AG04449 (cell line): ENCODE data around the gene KRT12.
A peak's percentile ranks its signal among the peaks of the same experiment; 100 is the strongest.
"Not testable (repeated sequence)": the region's sequence is repeated elsewhere in the genome, so short reads cannot be mapped to it uniquely, and the experiment has no call there.

Experiments
- CTCF ChIA-PET: fragments of 350-600 bp; formaldehyde crosslinking; extraction: SDS; loops from one replicate; lab custom pipeline; 2021; ENCODE audit warnings: antibody characterized with exemption; lab: Yijun Ruan, JAX
- POLR2A ChIA-PET: fragments of 400-600, 350-600 bp; formaldehyde crosslinking; extraction: SDS; loops from one replicate; lab custom pipeline; 2020; ENCODE audit warnings: antibody characterized with exemption, inconsistent platforms; lab: Yijun Ruan, JAX
- DNase-seq: peaks from one replicate; pipeline ENCODE4 v3.0.0-alpha.2; 2010; ENCODE audit warnings: low read depth, low spot score
- H3K4me3 ChIP-seq: 2 replicates; pipeline ENCODE4 v1.5.1; 2011; ENCODE audit warnings: low read depth, mild to moderate bottlenecking, control low read depth, low read length
- TF ChIP-seq, protein P1 (sequence below): IDR thresholded peaks from one replicate; pipeline ENCODE4 v1.5.1; 2011; ENCODE audit warnings: mild to moderate bottlenecking, moderate library complexity, low read length, control low read depth, inconsistent platforms; ENCODE audit not compliant: insufficient read depth; ENCODE audit errors: missing control alignments

KRT12 gene

DNA sequence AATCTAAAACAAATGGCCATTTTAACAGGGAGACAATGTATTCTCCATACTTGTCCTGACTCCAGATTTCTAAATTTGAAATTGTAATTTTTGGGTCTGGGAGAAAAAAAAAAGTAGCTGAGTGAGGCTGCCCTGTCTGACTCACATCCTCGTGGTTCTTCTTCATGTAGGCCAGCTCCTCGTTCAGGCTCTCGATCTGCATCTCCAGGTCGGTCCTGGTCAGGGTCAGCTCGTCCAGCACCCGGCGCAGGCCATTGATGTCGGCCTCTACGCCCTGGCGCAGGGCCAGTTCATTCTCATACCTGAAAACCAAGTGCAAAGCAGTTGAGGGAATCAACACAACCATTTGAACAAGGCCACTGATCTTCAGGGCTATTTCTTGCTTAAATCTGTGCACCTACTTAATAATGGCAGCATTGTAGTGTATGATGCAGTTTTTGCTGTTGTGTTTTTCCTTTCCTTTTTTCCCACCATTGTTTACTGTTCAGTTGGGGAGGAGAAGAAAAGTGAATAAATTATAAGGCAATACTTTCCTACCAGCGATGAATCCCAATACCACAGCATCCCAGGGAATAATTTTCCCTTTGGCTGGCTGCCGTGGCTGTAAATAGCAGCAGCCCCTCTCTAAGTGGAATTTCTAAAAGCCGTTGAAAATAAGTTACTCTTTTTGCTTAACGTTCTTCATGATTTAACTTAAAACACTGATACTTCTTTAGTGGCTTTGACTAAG, 2.2 kb downstream of the KRT12 start:
- ChIA-PET CTCF (interaction anchor here (0.9 to 10.9 kb wide), 4 partner anchors 8 to 796 kb away, joined by 3 to 172 read pairs (median 87); no protein-coding TSS in a partner anchor), POLR2A (no interaction called here)
- H3K4me3 ChIP-seq: no peak overlapping the region
- TF ChIP-seq, protein P1, sequence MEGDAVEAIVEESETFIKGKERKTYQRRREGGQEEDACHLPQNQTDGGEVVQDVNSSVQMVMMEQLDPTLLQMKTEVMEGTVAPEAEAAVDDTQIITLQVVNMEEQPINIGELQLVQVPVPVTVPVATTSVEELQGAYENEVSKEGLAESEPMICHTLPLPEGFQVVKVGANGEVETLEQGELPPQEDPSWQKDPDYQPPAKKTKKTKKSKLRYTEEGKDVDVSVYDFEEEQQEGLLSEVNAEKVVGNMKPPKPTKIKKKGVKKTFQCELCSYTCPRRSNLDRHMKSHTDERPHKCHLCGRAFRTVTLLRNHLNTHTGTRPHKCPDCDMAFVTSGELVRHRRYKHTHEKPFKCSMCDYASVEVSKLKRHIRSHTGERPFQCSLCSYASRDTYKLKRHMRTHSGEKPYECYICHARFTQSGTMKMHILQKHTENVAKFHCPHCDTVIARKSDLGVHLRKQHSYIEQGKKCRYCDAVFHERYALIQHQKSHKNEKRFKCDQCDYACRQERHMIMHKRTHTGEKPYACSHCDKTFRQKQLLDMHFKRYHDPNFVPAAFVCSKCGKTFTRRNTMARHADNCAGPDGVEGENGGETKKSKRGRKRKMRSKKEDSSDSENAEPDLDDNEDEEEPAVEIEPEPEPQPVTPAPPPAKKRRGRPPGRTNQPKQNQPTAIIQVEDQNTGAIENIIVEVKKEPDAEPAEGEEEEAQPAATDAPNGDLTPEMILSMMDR: no peak
- DNase-seq: no peak

DNA sequence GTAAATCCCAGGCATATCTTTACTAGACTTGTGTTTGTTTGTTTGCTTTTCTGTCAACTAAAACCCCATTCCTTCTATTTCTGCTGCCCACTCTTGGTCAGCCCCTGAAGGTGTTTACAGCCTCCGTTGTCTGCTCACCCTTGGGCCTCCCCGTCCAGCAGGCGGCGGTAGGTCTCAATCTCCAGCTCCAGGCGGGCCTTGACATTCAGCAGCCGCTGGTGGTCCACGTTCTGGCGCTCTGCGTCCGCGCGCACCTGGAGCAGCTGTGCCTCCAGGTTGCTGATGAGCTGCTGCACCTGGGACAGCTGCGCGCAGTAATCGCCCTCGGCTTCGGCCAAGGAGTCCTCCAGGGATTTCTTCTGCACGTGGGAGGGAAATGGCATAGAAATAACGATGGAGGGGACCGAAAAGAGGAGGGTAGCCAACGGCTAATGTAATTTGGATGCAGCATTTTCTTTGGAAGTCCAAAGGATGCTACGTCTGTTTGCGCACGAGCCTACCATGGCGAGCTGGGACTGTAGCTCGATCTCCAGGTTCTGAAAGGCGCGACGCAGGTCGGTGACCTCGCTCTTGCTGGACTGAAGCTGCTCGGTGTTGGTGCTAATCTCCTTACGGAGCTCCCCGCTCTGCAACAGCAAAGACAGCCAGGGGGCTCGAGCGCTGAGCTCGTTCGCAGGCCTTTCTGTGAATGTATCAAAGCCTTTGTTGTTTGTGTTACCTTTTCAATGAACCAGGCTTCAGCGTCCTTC, 3.9 kb downstream of the KRT12 start:
- TF ChIP-seq, protein P1: peak; percentile 21
- CTCF ChIA-PET: interaction anchor here (0.8 to 10.9 kb wide), 9 partner anchors 8 to 805 kb away, joined by 3 to 172 read pairs (median 6); no protein-coding TSS in a partner anchor
- POLR2A ChIA-PET: no interaction called here
- H3K4me3 ChIP-seq: no peak overlapping the region
- no peak for DNase-seq

DNA sequence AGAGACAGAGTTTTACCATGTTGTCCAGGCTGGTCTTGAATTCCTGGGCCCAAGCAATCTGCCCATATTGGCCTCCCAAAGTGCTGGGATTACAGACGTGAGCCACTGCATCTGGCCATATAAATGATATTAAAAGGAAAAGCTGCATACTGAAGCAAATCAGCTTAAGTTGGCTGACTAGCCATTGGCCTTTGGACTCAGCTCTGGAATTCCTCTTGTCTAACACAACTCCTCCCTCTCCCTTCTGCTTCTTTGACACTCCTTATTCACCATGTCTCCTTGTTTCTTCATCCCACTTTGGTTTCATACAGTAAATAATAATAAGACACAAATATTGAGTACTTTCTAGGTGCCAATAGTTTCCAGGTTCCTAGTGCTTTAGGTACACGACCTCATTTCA, 7.5 kb downstream of the KRT12 start:
- no peak overlapping the region for H3K4me3 ChIP-seq
- POLR2A ChIA-PET: no interaction called here
- no peak for DNase-seq
- TF ChIP-seq, protein P1: no peak
- CTCF ChIA-PET: interaction anchor here (0.8 to 10.9 kb wide), 10 partner anchors 14 to 808 kb away, joined by 3 to 211 read pairs (median 18); no protein-coding TSS in a partner anchor

DNA sequence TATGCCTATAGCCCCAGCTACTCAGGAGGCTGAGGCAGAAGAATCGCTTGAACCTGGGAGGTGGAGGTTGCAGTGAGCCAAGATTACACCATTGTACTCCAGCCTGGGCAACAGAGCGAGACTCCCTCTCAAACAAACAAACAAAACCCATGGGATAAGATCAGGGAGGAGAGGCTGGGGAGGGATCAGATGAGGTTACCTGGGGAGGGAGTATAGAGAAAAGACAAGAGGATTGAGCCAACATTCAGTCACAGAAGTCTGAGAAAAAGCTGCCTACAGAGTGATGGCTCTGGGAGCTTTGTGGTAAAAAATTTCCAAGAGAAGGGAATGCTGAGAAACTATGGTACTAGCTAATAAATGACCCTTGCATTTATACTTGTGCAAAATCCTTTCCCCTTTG, 8.4 kb downstream of the KRT12 start:
- CTCF ChIA-PET: interaction anchor here (0.8 to 10.9 kb wide), 13 partner anchors 15 to 809 kb away, joined by 3 to 211 read pairs (median 4); no protein-coding TSS in a partner anchor
- H3K4me3 ChIP-seq, DNase-seq: not testable (repeated sequence)
- POLR2A ChIA-PET: interaction anchor here (1.2 kb wide), 1 partner anchor 52 kb away, joined by 3 read pairs; no protein-coding TSS in a partner anchor

DNA sequence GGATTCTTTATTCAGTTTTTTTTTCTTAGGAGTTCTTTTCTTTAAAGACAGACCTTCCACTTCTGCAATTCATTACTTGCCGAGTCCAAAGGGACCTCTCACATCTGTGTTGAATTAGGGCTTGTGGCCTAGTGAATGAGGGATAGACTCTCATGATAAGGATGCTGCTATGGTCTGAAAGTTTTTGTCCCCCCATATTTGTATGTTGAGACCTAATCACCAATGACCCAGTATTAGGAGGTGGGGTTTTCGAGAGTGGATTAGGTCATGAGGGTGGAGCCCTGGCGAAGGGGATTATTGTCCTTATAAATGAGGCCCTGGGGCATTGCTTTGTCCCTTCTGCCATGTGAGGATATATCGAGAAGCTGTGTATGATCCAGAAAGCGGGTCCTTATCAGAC, 9.5 kb downstream of the KRT12 start:
- DNase-seq: no peak
- TF ChIP-seq, protein P1: no peak
- POLR2A ChIA-PET: no interaction called here
- CTCF ChIA-PET: interaction anchor here (0.8 to 10.9 kb wide), 33 partner anchors 9 to 810 kb away, joined by 3 to 211 read pairs (median 6); partner anchors contain the start of genes KRT12, KRT17 and KRTAP2-3
- H3K4me3 ChIP-seq: no peak overlapping the region

DNA sequence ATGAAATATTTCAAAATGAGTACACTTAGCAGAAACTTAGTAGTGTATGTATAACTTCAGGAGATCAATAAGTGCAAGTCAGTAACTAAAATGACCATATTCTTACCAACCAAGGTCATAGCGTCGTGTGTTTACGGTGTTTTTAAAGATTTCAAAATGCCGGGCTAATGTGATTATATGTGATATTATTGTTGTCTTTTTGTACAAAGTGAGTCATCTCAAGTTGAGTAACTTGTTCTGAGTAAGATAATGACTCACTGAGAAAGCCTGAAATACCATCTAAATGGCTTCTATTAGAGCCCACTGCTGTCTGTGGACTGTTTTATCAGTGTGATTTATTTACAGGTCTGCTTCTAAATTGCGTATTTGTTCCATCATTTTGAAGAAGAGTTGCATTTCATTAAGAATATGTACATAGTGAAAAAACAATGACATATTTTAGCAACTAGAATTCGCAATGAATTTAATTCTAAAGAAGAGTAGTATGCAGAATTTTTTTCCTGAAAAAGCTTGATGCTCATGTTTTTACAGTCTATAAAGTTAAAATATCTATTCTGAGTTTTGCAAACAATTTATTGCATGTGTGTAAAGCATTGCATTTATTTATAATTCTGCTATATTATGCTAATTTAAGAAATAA, 12.7 kb downstream of the KRT12 start:
- ChIA-PET POLR2A (no interaction called here), CTCF (interaction anchor here (0.9 to 10.9 kb wide), 14 partner anchors 11 to 813 kb away, joined by 3 to 211 read pairs (median 8); no protein-coding TSS in a partner anchor)
- DNase-seq: peak; percentile 80
- TF ChIP-seq, protein P1: no peak
- H3K4me3 ChIP-seq: no peak overlapping the region
